ENCODE results near the gene PRF1. TPM values are rescaled to one million over a fixed set of nuclear protein-coding genes. Genes with fewer than 3 reads are reported as not detected.

Gene PRF1
- total and polyA plus RNA-seq, 2 experiments from 2014 or later, result 0.13 TPM; not detected in 1

GRCh38 chr10:70551466-70551865, 51.1 kb downstream of the PRF1 start:
- ATAC-seq (no peak), DNase-seq (ENCODE audit: low spot score) (no peak)
- H3K4me3 Mint-ChIP-seq, result no peak overlapping the region
- H3K4me3 ChIP-seq, result no peak overlapping the region
- peaks cover 9% of the 10 kb centered on the region for H3K27me3 Mint-ChIP-seq (ENCODE audit: insufficient read depth, low read depth, poor library complexity)
- H3K9me2 ChIP-seq (ENCODE audit: insufficient read depth), result no peaks in the 10 kb centered on the region
- H4K20me1 ChIP-seq (replicated peaks; ENCODE audit: insufficient read depth), result no peaks in the 10 kb centered on the region
- no peak overlapping the region for H3K27ac ChIP-seq (ENCODE audit: low read depth)
- H3K4me1 Mint-ChIP-seq, result peaks cover 12% of the 10 kb centered on the region; the same call in 2 of the 3 replicates
- H3K4me1 ChIP-seq (ENCODE audit: insufficient read depth), result no peaks in the 10 kb centered on the region; the same call in 1 of the 2 replicates
- no peaks in the 10 kb centered on the region for H3K36me3 ChIP-seq (ENCODE audit: insufficient read depth)
- no peaks in the 10 kb centered on the region for H3K79me2 ChIP-seq (replicated peaks; ENCODE audit: insufficient read depth)
- no peaks in the 10 kb centered on the region for H3F3A ChIP-seq (replicated peaks; ENCODE audit: low read depth)
- no peak overlapping the region for H3K4me2 ChIP-seq
- H3K27ac Mint-ChIP-seq, result no peak overlapping the region
- no peaks in the 10 kb centered on the region for H3K27me3 ChIP-seq (ENCODE audit: insufficient read depth)
- TF ChIP-seq CTCF (conservative IDR thresholded peaks at IDR 0.05; ENCODE audit: low read depth in 2 of 2) (no peak), ZNF114 (CRISPR knock-in tag; IDR thresholded peaks at IDR 0.05) (no peak), EZH2phosphoT487 (IDR thresholded peaks at IDR 0.05; ENCODE audit: unreplicated experiment) (no peak), POLR2AphosphoS5 (IDR thresholded peaks at IDR 0.05; ENCODE audit: low read depth) (no peak), ZNF331 (CRISPR knock-in tag; IDR thresholded peaks at IDR 0.05; ENCODE audit: low read depth) (no peak), NANOG (IDR thresholded peaks at IDR 0.05; ENCODE audit: borderline replicate concordance) (no peak), REST (IDR thresholded peaks at IDR 0.05; ENCODE audit: unreplicated experiment) (no peak), CREB1 (CRISPR knock-in tag; IDR thresholded peaks at IDR 0.05; ENCODE audit: low read depth) (no peak)
- peaks cover 34% of the 10 kb centered on the region for H3K36me3 Mint-ChIP-seq (ENCODE audit: low read depth)
- H3K9me3 Mint-ChIP-seq, result no peaks in the 10 kb centered on the region
- H2AFZ ChIP-seq, result no peak overlapping the region

- no peaks in the 10 kb centered on the region for H3F3A ChIP-seq (replicated peaks; ENCODE audit: low read depth)
- no peak for TF ChIP-seq ZNF462 (CRISPR knock-in tag; IDR thresholded peaks at IDR 0.05)
- no peak for TF ChIP-seq ZNF331 (CRISPR knock-in tag; IDR thresholded peaks at IDR 0.05; ENCODE audit: low read depth)
- no peak for TF ChIP-seq NANOG (IDR thresholded peaks at IDR 0.05; ENCODE audit: borderline replicate concordance)
- no peak for TF ChIP-seq POLR2AphosphoS5 (IDR thresholded peaks at IDR 0.05; ENCODE audit: low read depth)
- peaks cover 9% of the 10 kb centered on the region for H3K27me3 Mint-ChIP-seq (ENCODE audit: insufficient read depth, low read depth, poor library complexity)
- no peak overlapping the region for H3K4me3 Mint-ChIP-seq
- no peaks in the 10 kb centered on the region for H4K20me1 ChIP-seq (replicated peaks; ENCODE audit: insufficient read depth)
- H3K9me2 ChIP-seq (ENCODE audit: insufficient read depth), result no peaks in the 10 kb centered on the region
- no peaks in the 10 kb centered on the region; the same call in 1 of the 2 replicates for H3K4me1 ChIP-seq (ENCODE audit: insufficient read depth)
- DNase-seq (ENCODE audit: low spot score) (no peak), ATAC-seq (no peak)
- H3K4me1 Mint-ChIP-seq, result peaks cover 12% of the 10 kb centered on the region; the same call in 2 of the 3 replicates
- peaks cover 32% of the 10 kb centered on the region for H3K36me3 Mint-ChIP-seq (ENCODE audit: low read depth)
- H3K27ac Mint-ChIP-seq, result no peak overlapping the region
- H2AFZ ChIP-seq, result no peak overlapping the region
- no peak overlapping the region for H3K4me3 ChIP-seq
- no peaks in the 10 kb centered on the region for H3K27me3 ChIP-seq (ENCODE audit: insufficient read depth)
- no peaks in the 10 kb centered on the region for H3K79me2 ChIP-seq (replicated peaks; ENCODE audit: insufficient read depth)
- no peak overlapping the region for H3K27ac ChIP-seq (ENCODE audit: low read depth)
- no peaks in the 10 kb centered on the region for H3K9me3 Mint-ChIP-seq
- no peaks in the 10 kb centered on the region for H3K36me3 ChIP-seq (ENCODE audit: insufficient read depth)
- H3K4me2 ChIP-seq, result no peak overlapping the region
Observed at GRCh38 chr10:70550459-70550858, 52.1 kb downstream of the PRF1 start.
